CD4-positive, alpha-beta T cell treated with Interleukin-15 for 1 hour (primary cell): ENCODE measurements around the gene SAT1.

Experiments
- DNase-seq: peaks from one replicate; pipeline ENCODE4 v3.0.0-alpha.2; 2020

SAT1 gene

DNA sequence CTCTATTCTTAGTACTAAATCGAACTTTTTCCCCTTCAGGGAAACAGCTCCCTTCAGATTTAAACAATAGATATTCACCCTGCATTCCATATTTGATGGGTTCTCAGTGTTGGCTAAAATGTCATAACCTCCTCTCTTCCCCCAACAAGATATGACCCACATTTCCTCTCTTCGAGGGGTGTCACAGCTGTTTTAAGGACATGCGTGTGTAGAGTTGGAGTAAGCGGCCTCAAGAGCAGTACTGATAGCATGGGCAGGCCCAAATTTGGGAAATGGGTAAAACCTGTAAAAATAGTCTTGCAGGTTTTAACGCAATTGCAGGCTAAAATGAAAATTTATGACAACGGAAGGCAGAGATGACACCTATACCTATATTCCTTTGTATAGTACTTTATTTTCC is 28.7 kb downstream of the SAT1 start:
- DNase-seq, result no peak

- no peak for DNase-seq
Observed at GRCh38 chrX:23813808-23814207, 30.8 kb downstream of the SAT1 start.

GRCh38 chrX:23815376-23815775 is 32.4 kb downstream of the SAT1 start:
- DNase-seq, result no peak

- DNase-seq, result no peak
Observed at GRCh38 chrX:23816179-23816578, 33.2 kb downstream of the SAT1 start.

DNA sequence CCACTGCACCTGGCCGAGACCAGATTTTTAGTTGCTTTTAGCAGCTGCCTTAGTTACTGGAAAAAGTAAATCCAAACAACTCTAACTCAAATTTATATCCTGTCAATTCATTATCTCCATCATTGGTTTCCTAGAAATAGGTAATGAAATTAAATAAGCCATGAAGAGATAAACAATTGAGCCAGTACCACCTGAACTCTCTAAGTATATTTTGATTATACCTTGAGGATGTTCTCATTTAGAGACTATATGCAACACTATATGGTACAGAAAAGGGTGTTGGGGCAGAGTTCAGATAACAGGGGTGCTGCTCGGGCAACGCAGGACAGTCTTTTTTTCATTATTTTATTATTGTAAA is 35.0 kb downstream of the SAT1 start:
- DNase-seq, result no peak

DNA sequence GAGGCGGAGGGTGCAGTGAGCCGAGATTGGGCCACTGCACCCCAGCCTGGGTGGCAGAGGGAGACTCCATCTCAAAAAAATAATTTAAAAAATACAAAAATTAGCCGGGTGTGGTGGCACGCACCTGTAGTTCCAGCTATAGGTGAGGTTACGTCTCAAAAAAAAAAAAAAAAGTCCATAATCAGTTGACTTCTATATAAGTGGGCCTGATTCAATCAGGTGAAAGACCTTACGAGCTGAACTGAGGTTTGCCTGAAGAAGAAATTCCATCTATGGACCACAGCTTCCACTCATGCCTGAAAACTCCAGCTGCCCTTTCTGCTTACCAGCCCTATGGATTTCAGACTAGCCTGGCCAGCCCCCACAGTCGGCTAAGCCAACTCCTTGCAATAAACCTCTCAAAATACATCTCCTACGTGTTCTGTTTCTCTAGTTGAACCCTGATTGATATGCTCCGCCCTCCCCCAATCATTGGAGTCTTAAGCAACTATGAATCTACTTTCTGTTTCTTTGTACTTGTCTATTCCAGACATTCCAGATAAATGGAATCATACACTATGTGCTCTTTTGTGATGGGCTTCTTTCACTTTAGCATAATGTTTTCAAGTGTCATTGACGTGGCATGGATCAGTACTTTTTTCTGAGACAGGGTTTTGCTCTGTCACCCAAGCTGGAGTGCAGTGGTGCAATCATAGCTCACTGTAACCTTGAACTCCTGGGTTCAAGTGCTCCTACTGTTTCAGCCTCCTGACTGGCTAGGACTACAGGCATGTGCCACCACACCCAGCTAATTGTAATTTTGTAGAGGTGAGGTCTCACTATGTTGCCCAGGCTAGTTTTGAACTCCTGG is 36.6 kb downstream of the SAT1 start:
- no peak for DNase-seq

DNA sequence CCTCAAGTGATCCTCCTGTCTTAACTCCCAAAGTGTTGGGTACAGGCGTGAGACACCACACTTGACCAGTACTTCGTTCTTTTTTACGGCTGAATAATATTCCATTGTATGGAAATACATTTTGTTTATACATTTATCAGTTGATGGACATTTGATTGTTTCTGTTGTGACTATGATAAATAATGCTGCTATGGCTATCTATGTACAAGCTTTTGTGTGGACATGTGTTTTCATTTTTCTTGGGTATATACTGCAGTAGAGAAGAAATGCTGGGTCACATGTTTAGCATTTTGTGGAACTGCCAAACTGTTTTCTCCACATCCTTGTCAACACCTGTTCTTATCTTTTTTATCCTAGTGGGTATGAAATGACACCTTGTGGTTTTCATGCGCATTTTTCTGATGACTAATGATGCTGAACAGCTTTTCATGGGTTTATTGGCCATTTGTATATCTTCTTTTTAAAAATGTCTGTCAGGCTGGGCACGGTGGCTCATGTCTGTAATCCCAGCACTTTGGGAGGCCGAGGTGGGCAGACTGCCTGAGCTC is 37.3 kb downstream of the SAT1 start:
- DNase-seq, result no peak

DNA sequence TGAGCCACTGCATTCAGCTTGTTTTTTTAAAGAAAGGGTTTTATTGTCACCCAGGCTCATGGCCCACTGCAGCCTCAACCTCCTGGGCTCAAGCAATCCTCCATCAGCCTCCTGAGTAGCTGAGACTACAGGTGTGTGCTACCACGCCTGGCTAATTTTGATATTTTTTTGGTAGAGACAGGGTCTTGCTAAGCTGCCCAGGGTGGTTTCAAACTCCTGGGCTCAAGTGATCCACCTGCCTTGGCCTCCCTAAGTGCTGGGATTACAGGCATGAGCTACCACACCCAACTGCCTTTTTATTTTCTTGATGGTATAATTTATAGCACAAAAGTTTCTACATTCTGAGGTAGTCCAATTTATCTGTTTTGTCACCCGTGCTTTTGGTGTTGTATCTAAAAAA is 38.9 kb downstream of the SAT1 start:
- DNase-seq, result no peak

GRCh38 chrX:23822397-23822796 is 39.4 kb downstream of the SAT1 start:
- DNase-seq, result no peak

- no peak for DNase-seq
Observed at GRCh38 chrX:23822841-23823240, 39.9 kb downstream of the SAT1 start.

- no peak for DNase-seq
Observed at GRCh38 chrX:23825675-23826074, 42.7 kb downstream of the SAT1 start.

- DNase-seq, result no peak
Observed at GRCh38 chrX:23826216-23826615, 43.2 kb downstream of the SAT1 start.

DNA sequence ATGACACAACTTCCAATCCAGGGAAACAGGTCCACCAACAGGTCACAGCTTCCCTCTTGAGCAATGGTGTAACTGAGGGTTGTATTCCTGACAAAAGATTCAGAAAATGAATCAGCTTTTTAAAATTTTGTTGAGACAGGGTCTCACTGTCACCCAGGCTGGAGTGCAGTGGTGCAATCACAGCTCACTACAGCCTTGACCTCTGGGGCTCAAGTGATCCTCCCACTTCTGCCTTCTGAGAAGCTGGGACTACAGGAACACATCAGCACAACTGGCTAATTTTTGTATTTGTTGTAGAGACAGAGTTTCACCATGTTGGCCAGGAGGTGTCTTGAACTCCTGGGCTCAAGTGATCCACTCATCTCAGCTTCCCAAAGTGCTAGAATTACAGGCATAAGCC is 43.7 kb downstream of the SAT1 start:
- no peak for DNase-seq

DNA sequence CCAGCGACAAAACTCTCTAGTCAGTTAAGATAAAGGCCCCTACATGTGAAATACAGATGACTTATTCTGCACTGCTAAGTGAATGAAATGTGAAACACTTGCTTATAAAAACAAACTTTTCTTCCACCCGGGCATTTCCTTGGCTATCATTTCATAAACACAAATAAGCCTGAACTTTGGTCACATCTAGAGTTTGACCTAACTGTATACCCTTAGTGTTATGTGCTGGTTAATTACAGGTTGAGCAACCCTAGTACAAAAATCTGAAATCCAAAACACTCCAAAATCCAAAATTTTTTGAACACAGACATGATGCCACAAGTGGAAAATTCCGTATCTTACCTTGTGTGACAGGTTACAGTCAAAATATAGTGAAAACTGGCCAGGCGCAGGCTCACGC is 45.9 kb downstream of the SAT1 start:
- no peak for DNase-seq

DNA sequence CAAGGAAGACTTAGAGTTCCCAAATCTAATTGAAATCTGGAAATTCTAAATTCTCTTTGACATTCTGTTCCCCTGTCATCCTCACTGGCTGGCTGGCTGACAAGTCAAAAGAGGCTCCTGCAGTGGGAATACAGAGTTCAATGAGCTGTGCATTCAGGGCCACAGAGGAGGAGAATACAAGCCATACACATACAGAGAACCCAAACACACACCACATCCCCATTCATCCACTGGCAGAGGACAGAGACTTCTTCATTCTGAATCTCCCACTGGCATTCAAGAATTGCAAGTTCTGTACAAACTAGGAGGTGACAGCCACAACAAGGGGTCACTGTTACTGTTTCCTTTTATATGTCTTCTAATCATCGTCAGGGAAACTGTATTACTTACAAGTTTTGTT is 49.7 kb downstream of the SAT1 start:
- no peak for DNase-seq
